ENCODE measurements around the gene CHMP6.

The CHMP6 gene

GRCh38 chr17:81046132-81046769, 54.6 kb downstream of the CHMP6 start:
- no peak for DNase-seq

DNA sequence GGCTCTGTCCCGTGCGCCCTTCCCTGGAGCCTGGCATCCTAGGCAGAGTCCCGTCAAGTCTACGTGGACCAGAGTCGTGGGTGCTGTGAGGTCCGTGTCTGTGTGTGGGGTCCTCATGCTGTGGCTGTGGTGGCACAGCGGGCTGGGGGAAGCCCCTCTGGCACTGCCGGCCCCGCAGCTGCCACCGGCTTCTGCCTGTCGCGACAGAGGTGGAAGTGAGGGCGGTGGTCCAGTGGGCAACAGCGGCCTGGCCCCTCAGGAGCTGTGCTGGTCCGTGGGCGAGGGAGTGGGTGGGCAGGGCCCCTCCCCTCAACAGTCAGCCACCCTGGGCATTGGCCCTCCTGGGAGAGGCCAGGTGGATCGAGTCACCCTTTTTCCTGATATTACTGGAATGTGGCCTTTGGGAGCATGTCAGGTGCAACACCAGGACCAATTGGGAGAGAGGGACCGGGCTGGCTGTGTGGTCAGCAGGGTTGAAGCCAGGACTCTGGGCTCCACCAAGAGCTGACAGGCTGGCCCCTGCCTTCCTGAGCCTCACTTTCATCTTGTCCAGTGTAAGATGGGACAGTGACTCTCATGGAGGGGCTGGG, 55.2 kb downstream of the CHMP6 start:
- no peak for DNase-seq

- no peak for DNase-seq
These were observed 57.3 kb downstream of the CHMP6 start for GRCh38 chr17:81048827-81049371.

DNA sequence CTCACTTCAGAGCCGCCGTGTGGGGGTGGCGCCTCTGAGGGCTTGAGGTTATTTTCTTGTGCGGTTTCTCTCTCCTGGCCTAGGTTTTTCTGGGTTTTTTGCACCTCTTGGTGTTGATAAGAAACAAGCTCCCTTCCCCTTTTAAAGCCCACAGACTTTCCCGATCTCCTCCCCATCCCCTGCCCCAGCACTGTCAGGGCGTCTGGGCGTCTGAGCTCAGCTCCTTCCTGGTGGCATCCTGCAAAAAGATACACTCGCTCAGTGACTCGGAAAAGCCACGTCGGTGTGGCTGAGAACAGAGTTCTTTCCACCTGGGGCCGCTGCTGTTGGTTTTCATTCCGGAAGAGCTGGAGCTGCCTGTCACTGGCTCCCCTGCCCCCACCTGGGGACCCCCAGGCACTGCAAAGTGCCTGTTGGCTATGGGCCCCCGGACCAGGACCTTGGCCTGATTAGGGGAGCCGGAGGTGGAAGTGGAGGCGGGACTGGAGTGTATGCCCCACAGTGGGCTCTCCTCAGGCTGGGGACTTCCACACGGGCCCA, 57.8 kb downstream of the CHMP6 start:
- DNase-seq: no peak
